Osteoblast (primary cell): ENCODE data around the gene TSSC4. TPM values are rescaled to one million over a fixed set of nuclear protein-coding genes. Genes with fewer than 3 reads are reported as not detected.

Experiments used
- DNase-seq: peaks from one replicate; pipeline ENCODE4 v3.0.0; 2011; ENCODE audit warnings: low spot score, mixed read lengths; ENCODE audit not compliant: insufficient read length; ENCODE audit errors: missing footprints
- H2AFZ ChIP-seq: 2 replicates; pipeline ENCODE4 v1.6.0; 2011; ENCODE audit warnings: mild to moderate bottlenecking, low read length
- H3K27ac ChIP-seq: 2 replicates; pipeline ENCODE4 v1.5.1; 2011; ENCODE audit warnings: mild to moderate bottlenecking, low read depth, low read length, moderate library complexity
- H3K27me3 ChIP-seq: 2 replicates; pipeline ENCODE4 v1.6.0; 2012; ENCODE audit warnings: mild to moderate bottlenecking, control low read depth, inconsistent platforms, low read length, moderate library complexity; ENCODE audit not compliant: insufficient read depth
- H3K36me3 ChIP-seq: 2 replicates; pipeline ENCODE4 v1.5.1; 2011; ENCODE audit warnings: mild to moderate bottlenecking, low read length, control low read depth, moderate library complexity; ENCODE audit not compliant: insufficient read depth
- H3K4me1 ChIP-seq: 2 replicates; pipeline ENCODE4 v1.5.1; 2011; ENCODE audit warnings: mild to moderate bottlenecking, low read length, control low read depth, moderate library complexity; ENCODE audit not compliant: insufficient read depth
- H3K4me2 ChIP-seq: 2 replicates; pipeline ENCODE4 v1.6.0; 2011; ENCODE audit warnings: mild to moderate bottlenecking, low read length; ENCODE audit not compliant: insufficient read depth
- H3K4me3 ChIP-seq: fragments of 200-600 bp; sonication (generic); 3 replicates; pipeline ENCODE4 v1.5.1; 2012; ENCODE audit warnings: mild to moderate bottlenecking, low read length, inconsistent platforms; ENCODE audit not compliant: insufficient read depth
- H3K79me2 ChIP-seq: 2 replicates; pipeline ENCODE4 v1.6.0; 2012; ENCODE audit warnings: mild to moderate bottlenecking, low read length, control low read depth, inconsistent platforms; ENCODE audit not compliant: insufficient read depth
- H3K9me3 ChIP-seq: 2 replicates; pipeline ENCODE4 v1.5.1; 2011; ENCODE audit warnings: low read depth, low read length, control low read depth
- H4K20me1 ChIP-seq: 2 replicates; pipeline ENCODE4 v1.6.0; 2012; ENCODE audit warnings: mild to moderate bottlenecking, low read length, control low read depth; ENCODE audit not compliant: insufficient read depth
- CTCF ChIP-seq: IDR thresholded peaks from 2 replicates; pipeline ENCODE4 v1.5.1; 2011; ENCODE audit warnings: mild to moderate bottlenecking, low read depth, low read length, moderate library complexity; ENCODE audit errors: extremely low read depth
- total RNA-seq: library from RNA; depleted of rRNA; stranded (reverse); fragments of >200 nt; gene quantifications from 2 replicates; pipeline ENCODE4 v1.2.3, GENCODE V29; 2012

TSSC4 gene
- total RNA-seq, 1 donor: 46.7 TPM

GRCh38 chr11:2439820-2440219 is 39.3 kb downstream of the TSSC4 start:
- Histone ChIP-seq H3K4me2 (no peak overlapping the region), H3K27me3 (peaks cover 22% of the 10 kb centered on the region), H3K4me1 (no peaks in the 10 kb centered on the region), H3K36me3 (no peaks in the 10 kb centered on the region), H3K9me3 (no peaks in the 10 kb centered on the region), H4K20me1 (no peaks in the 10 kb centered on the region), H3K27ac (no peak overlapping the region), H3K4me3 (no peak overlapping the region), H2AFZ (no peak overlapping the region), H3K79me2 (no peaks in the 10 kb centered on the region)
- TF ChIP-seq CTCF: no peak
- DNase-seq: peak; percentile 29

- Histone ChIP-seq H3K27ac (no peak overlapping the region), H3K79me2 (no peaks in the 10 kb centered on the region), H3K9me3 (no peaks in the 10 kb centered on the region), H3K4me2 (no peak overlapping the region), H2AFZ (no peak overlapping the region), H3K27me3 (peaks cover 27% of the 10 kb centered on the region), H3K4me1 (no peaks in the 10 kb centered on the region), H3K4me3 (no peak overlapping the region), H3K36me3 (no peaks in the 10 kb centered on the region), H4K20me1 (no peaks in the 10 kb centered on the region)
- no peak for TF ChIP-seq CTCF
- DNase-seq: peak; percentile 73
Measured at GRCh38 chr11:2440646-2441045, 40.1 kb downstream of the TSSC4 start.

- H3K4me3 ChIP-seq: no peak overlapping the region
- H3K36me3 ChIP-seq: no peaks in the 10 kb centered on the region
- H3K79me2 ChIP-seq: no peaks in the 10 kb centered on the region
- H4K20me1 ChIP-seq: no peaks in the 10 kb centered on the region
- peaks cover 31% of the 10 kb centered on the region for H3K27me3 ChIP-seq
- no peaks in the 10 kb centered on the region for H3K9me3 ChIP-seq
- no peak overlapping the region for H2AFZ ChIP-seq
- no peak overlapping the region for H3K4me2 ChIP-seq
- DNase-seq: peak; percentile 9
- no peak overlapping the region for H3K27ac ChIP-seq
- TF ChIP-seq CTCF: no peak
- H3K4me1 ChIP-seq: no peaks in the 10 kb centered on the region
Measured at GRCh38 chr11:2441171-2441570, 40.6 kb downstream of the TSSC4 start.

GRCh38 chr11:2442589-2442988 is 42.0 kb downstream of the TSSC4 start:
- no peak overlapping the region for H3K4me3 ChIP-seq
- no peak for TF ChIP-seq CTCF
- no peak overlapping the region for H2AFZ ChIP-seq
- H3K27me3 ChIP-seq: peaks cover 27% of the 10 kb centered on the region
- H3K9me3 ChIP-seq: no peaks in the 10 kb centered on the region
- no peak for DNase-seq
- no peaks in the 10 kb centered on the region for H3K36me3 ChIP-seq
- no peaks in the 10 kb centered on the region for H4K20me1 ChIP-seq
- H3K4me1 ChIP-seq: no peaks in the 10 kb centered on the region
- H3K27ac ChIP-seq: no peak overlapping the region
- H3K4me2 ChIP-seq: no peak overlapping the region
- no peaks in the 10 kb centered on the region for H3K79me2 ChIP-seq
